A673 (cell line): Measurements from ENCODE around the gene KCNK3. TPM values are rescaled to one million over a fixed set of nuclear protein-coding genes. Genes with fewer than 3 reads are reported as not detected.

Experiments used
- BruUV-seq: library from RNA; stranded (reverse); fragments of 400-500 nt; replicated peaks from 2 replicates; lab custom pipeline; 2021; lab: Mats Ljungman, UMichigan
- CTCF ChIA-PET: fragments of 300-600 bp; sonication (Branson Sonifier 250); formaldehyde crosslinking; loops from one replicate; lab custom pipeline; 2022; ENCODE audit warnings: antibody characterized with exemption; lab: Charles Lee
- POLR2A ChIA-PET: fragments of 300-600 bp; sonication (Branson Sonifier 250); formaldehyde crosslinking; loops from one replicate; lab custom pipeline; 2022; ENCODE audit warnings: antibody characterized with exemption; ENCODE audit not compliant: low non-redundant PET; lab: Charles Lee
- DNase-seq: peaks from one replicate; pipeline ENCODE4 v3.0.0-alpha.2; 2015; ENCODE audit warnings: low spot score
- H3K27ac ChIP-seq: fragments of 200-600 bp; sonication (generic); 2 replicates; pipeline ENCODE4 v1.5.1; 2016; ENCODE audit warnings: mixed run types, low read depth, mild to moderate bottlenecking, mixed read lengths, antibody characterized with exemption, low read length; ENCODE audit not compliant: poor library complexity, severe bottlenecking
- H3K27me3 ChIP-seq: fragments of 200-600 bp; sonication (generic); replicated peaks from 2 replicates; pipeline ENCODE4 v1.6.1; 2017; ENCODE audit warnings: mixed run types, low read depth, mild to moderate bottlenecking, mixed read lengths, antibody characterized with exemption, low read length; ENCODE audit not compliant: insufficient read depth, poor library complexity
- H3K36me3 ChIP-seq: fragments of 200-600 bp; sonication (generic); 2 replicates; pipeline ENCODE4 v1.6.1; 2016; ENCODE audit warnings: mixed run types, mild to moderate bottlenecking, mixed read lengths, antibody characterized with exemption, low read length; ENCODE audit not compliant: insufficient read depth, poor library complexity, severe bottlenecking
- H3K4me1 ChIP-seq: fragments of 200-600 bp; sonication (generic); 2 replicates; pipeline ENCODE4 v1.6.1; 2017; ENCODE audit warnings: mixed run types, mild to moderate bottlenecking, mixed read lengths, antibody characterized with exemption, low read length; ENCODE audit not compliant: insufficient read depth, poor library complexity, severe bottlenecking
- H3K4me3 ChIP-seq: fragments of 200-600 bp; sonication (generic); 2 replicates; pipeline ENCODE4 v1.5.1; 2016; ENCODE audit warnings: low read depth, mixed run types, mild to moderate bottlenecking, mixed read lengths, low read length; ENCODE audit not compliant: poor library complexity, severe bottlenecking
- H3K9me3 ChIP-seq: fragments of 200-600 bp; sonication (generic); 2 replicates; pipeline ENCODE4 v1.6.1; 2016; ENCODE audit warnings: mixed run types, low read depth, mild to moderate bottlenecking, mixed read lengths, antibody characterized with exemption, low read length; ENCODE audit not compliant: poor library complexity, severe bottlenecking
- CTCF ChIP-seq: fragments of 300-800, 200-600 bp; sonication (generic); conservative IDR thresholded peaks from 2 replicates; pipeline ENCODE4 v1.5.1; 2017; ENCODE audit warnings: low read depth, mild to moderate bottlenecking, antibody characterized with exemption, low read length, moderate library complexity, mixed read lengths
- EZH2 ChIP-seq: fragments of 200-600 bp; sonication (generic); IDR thresholded peaks from 2 replicates; pipeline ENCODE4 v1.6.1; 2017; ENCODE audit warnings: borderline replicate concordance, low read depth, mild to moderate bottlenecking, mixed read lengths, antibody characterized with exemption, low read length; ENCODE audit not compliant: poor library complexity, severe bottlenecking
- intact Hi-C: fragments of 100-400 bp; cut with micrococcal nuclease; formaldehyde crosslinking; loops from one replicate; pipeline ENCODE4 v1.10.0; 2022; ENCODE audit not compliant: unreplicated experiment
- total RNA-seq: library from RNA; stranded (reverse); gene quantifications from 2 replicates; pipeline ENCODE4 v1.2.3, GENCODE V29; 2021

The KCNK3 gene
- total RNA-seq, 1 experiment from 2014 or later = 0.13 TPM

- Histone ChIP-seq H3K4me3 (no peak overlapping the region), H3K27ac (no peak overlapping the region), H3K36me3 (no peaks in the 10 kb centered on the region), H3K9me3 (no peaks in the 10 kb centered on the region), H3K4me1 (peaks cover 16% of the 10 kb centered on the region), H3K27me3 (no peaks in the 10 kb centered on the region)
- no peak for DNase-seq
- ChIA-PET POLR2A (no interaction called here), CTCF (no interaction called here)
- BruUV-seq = no TSS peak
- intact Hi-C loops = no loop called here
- TF ChIP-seq EZH2 (no peak), CTCF (no peak)
These were observed 41.6 kb upstream of the KCNK3 start for GRCh38 chr2:26650713-26651469.

GRCh38 chr2:26651470-26651771 lies 41.1 kb upstream of the KCNK3 start:
- Histone ChIP-seq H3K27me3 (no peaks in the 10 kb centered on the region), H3K36me3 (no peaks in the 10 kb centered on the region), H3K27ac (no peak overlapping the region), H3K4me1 (peaks cover 16% of the 10 kb centered on the region), H3K4me3 (no peak overlapping the region), H3K9me3 (no peaks in the 10 kb centered on the region)
- CTCF ChIA-PET = no interaction called here
- no TSS peak for BruUV-seq
- POLR2A ChIA-PET = no interaction called here
- TF ChIP-seq EZH2 = no peak
- no peak for TF ChIP-seq CTCF
- intact Hi-C loops = no loop called here
- DNase-seq = no peak

GRCh38 chr2:26651799-26652198 lies 40.7 kb upstream of the KCNK3 start:
- CTCF ChIA-PET = no interaction called here
- no peak for TF ChIP-seq EZH2

More at GRCh38 chr2:26651799-26652198, 40.7 kb upstream of the KCNK3 start:
- H3K4me1 ChIP-seq = peaks cover 16% of the 10 kb centered on the region
- H3K4me3 ChIP-seq = no peak overlapping the region
- peak overlapping the region; percentile 41 for H3K27ac ChIP-seq
- POLR2A ChIA-PET = no interaction called here
- no peaks in the 10 kb centered on the region for H3K36me3 ChIP-seq
- no peaks in the 10 kb centered on the region for H3K9me3 ChIP-seq
- intact Hi-C loops = no loop called here
- BruUV-seq = no TSS peak
- no peaks in the 10 kb centered on the region for H3K27me3 ChIP-seq
- DNase-seq = no peak
